ENCODE results near the gene PRPF8. TPM values are rescaled to one million over a fixed set of nuclear protein-coding genes. Genes with fewer than 3 reads are reported as not detected.

The PRPF8 gene
- total and polyA plus RNA-seq, 2 experiments from 2014 or later, result 178 to 246 TPM

DNA sequence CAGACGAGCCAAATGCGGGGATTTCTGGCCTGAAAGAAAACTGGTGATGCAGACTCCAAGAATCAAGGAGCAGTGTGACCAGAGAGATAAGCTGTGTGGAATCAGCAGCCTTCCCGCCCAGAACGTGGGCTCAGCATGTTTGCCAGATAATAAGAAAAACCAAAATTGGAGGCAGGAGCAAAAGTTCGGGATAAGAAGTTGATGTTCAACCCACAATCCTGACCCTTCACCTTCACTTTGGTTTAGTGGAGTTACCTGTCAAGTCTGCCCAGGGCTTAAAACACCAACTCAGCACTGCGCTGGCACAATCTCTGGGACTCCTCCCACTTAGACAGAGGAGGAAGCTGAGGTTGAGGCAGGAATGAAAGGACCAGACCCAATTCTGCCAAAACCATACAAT lies 59.1 kb downstream of the PRPF8 start:
- H3K36me3 ChIP-seq (ENCODE audit: insufficient read depth), result no peaks in the 10 kb centered on the region
- H3K9me3 Mint-ChIP-seq, result no peaks in the 10 kb centered on the region; the same call in 2 of the 3 replicates
- no peaks in the 10 kb centered on the region for H3K9me2 ChIP-seq (ENCODE audit: insufficient read depth)
- H3K4me3 Mint-ChIP-seq, result peak overlapping the region; percentile 20; the same call in 1 of the 3 replicates
- H3K27me3 ChIP-seq (ENCODE audit: insufficient read depth), result peaks cover 8% of the 10 kb centered on the region; the same call in 1 of the 2 replicates
- no peak overlapping the region for H2AFZ ChIP-seq
- H3K4me1 ChIP-seq (ENCODE audit: insufficient read depth), result no peaks in the 10 kb centered on the region; the same call in 1 of the 2 replicates
- no peaks in the 10 kb centered on the region for H4K20me1 ChIP-seq (replicated peaks; ENCODE audit: insufficient read depth)
- no peaks in the 10 kb centered on the region for H3K79me2 ChIP-seq (replicated peaks; ENCODE audit: insufficient read depth)
- TF ChIP-seq, protein P1, sequence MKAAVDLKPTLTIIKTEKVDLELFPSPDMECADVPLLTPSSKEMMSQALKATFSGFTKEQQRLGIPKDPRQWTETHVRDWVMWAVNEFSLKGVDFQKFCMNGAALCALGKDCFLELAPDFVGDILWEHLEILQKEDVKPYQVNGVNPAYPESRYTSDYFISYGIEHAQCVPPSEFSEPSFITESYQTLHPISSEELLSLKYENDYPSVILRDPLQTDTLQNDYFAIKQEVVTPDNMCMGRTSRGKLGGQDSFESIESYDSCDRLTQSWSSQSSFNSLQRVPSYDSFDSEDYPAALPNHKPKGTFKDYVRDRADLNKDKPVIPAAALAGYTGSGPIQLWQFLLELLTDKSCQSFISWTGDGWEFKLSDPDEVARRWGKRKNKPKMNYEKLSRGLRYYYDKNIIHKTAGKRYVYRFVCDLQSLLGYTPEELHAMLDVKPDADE (IDR thresholded peaks at IDR 0.05), result no peak
- TF ChIP-seq, protein P2, sequence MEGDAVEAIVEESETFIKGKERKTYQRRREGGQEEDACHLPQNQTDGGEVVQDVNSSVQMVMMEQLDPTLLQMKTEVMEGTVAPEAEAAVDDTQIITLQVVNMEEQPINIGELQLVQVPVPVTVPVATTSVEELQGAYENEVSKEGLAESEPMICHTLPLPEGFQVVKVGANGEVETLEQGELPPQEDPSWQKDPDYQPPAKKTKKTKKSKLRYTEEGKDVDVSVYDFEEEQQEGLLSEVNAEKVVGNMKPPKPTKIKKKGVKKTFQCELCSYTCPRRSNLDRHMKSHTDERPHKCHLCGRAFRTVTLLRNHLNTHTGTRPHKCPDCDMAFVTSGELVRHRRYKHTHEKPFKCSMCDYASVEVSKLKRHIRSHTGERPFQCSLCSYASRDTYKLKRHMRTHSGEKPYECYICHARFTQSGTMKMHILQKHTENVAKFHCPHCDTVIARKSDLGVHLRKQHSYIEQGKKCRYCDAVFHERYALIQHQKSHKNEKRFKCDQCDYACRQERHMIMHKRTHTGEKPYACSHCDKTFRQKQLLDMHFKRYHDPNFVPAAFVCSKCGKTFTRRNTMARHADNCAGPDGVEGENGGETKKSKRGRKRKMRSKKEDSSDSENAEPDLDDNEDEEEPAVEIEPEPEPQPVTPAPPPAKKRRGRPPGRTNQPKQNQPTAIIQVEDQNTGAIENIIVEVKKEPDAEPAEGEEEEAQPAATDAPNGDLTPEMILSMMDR (conservative IDR thresholded peaks at IDR 0.05; ENCODE audit: low read depth in 2 of 2), result no peak
- TF ChIP-seq, protein P3, sequence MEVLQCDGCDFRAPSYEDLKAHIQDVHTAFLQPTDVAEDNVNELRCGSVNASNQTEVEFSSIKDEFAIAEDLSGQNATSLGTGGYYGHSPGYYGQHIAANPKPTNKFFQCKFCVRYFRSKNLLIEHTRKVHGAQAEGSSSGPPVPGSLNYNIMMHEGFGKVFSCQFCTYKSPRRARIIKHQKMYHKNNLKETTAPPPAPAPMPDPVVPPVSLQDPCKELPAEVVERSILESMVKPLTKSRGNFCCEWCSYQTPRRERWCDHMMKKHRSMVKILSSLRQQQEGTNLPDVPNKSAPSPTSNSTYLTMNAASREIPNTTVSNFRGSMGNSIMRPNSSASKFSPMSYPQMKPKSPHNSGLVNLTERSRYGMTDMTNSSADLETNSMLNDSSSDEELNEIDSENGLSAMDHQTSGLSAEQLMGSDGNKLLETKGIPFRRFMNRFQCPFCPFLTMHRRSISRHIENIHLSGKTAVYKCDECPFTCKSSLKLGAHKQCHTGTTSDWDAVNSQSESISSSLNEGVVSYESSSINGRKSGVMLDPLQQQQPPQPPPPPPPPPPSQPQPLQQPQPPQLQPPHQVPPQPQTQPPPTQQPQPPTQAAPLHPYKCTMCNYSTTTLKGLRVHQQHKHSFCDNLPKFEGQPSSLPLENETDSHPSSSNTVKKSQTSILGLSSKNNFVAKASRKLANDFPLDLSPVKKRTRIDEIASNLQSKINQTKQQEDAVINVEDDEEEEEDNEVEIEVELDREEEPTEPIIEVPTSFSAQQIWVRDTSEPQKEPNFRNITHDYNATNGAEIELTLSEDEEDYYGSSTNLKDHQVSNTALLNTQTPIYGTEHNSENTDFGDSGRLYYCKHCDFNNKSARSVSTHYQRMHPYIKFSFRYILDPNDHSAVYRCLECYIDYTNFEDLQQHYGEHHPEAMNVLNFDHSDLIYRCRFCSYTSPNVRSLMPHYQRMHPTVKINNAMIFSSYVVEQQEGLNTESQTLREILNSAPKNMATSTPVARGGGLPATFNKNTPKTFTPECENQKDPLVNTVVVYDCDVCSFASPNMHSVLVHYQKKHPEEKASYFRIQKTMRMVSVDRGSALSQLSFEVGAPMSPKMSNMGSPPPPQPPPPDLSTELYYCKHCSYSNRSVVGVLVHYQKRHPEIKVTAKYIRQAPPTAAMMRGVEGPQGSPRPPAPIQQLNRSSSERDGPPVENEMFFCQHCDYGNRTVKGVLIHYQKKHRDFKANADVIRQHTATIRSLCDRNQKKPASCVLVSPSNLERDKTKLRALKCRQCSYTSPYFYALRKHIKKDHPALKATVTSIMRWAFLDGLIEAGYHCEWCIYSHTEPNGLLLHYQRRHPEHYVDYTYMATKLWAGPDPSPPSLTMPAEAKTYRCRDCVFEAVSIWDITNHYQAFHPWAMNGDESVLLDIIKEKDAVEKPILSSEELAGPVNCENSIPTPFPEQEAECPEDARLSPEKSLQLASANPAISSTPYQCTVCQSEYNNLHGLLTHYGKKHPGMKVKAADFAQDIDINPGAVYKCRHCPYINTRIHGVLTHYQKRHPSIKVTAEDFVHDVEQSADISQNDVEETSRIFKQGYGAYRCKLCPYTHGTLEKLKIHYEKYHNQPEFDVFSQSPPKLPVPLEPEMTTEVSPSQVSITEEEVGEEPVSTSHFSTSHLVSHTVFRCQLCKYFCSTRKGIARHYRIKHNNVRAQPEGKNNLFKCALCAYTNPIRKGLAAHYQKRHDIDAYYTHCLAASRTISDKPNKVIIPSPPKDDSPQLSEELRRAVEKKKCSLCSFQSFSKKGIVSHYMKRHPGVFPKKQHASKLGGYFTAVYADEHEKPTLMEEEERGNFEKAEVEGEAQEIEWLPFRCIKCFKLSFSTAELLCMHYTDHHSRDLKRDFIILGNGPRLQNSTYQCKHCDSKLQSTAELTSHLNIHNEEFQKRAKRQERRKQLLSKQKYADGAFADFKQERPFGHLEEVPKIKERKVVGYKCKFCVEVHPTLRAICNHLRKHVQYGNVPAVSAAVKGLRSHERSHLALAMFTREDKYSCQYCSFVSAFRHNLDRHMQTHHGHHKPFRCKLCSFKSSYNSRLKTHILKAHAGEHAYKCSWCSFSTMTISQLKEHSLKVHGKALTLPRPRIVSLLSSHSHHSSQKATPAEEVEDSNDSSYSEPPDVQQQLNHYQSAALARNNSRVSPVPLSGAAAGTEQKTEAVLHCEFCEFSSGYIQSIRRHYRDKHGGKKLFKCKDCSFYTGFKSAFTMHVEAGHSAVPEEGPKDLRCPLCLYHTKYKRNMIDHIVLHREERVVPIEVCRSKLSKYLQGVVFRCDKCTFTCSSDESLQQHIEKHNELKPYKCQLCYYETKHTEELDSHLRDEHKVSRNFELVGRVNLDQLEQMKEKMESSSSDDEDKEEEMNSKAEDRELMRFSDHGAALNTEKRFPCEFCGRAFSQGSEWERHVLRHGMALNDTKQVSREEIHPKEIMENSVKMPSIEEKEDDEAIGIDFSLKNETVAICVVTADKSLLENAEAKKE (CRISPR knock-in tag; IDR thresholded peaks at IDR 0.05), result no peak
- TF ChIP-seq EZH2phosphoT487 (IDR thresholded peaks at IDR 0.05; ENCODE audit: unreplicated experiment) (no peak), POLR2AphosphoS5 (IDR thresholded peaks at IDR 0.05; ENCODE audit: low read depth) (no peak), JUNB (IDR thresholded peaks at IDR 0.05; ENCODE audit: unreplicated experiment) (no peak), ZNF331 (CRISPR knock-in tag; IDR thresholded peaks at IDR 0.05; ENCODE audit: low read depth) (no peak), CREB1 (CRISPR knock-in tag; IDR thresholded peaks at IDR 0.05; ENCODE audit: low read depth) (no peak), EZH2 (IDR thresholded peaks at IDR 0.05; ENCODE audit: low read depth, unreplicated experiment) (no peak), STAT1 (IDR thresholded peaks at IDR 0.05; ENCODE audit: unreplicated experiment) (no peak), NANOG (IDR thresholded peaks at IDR 0.05; ENCODE audit: borderline replicate concordance) (no peak)
- TF ChIP-seq, protein P4, sequence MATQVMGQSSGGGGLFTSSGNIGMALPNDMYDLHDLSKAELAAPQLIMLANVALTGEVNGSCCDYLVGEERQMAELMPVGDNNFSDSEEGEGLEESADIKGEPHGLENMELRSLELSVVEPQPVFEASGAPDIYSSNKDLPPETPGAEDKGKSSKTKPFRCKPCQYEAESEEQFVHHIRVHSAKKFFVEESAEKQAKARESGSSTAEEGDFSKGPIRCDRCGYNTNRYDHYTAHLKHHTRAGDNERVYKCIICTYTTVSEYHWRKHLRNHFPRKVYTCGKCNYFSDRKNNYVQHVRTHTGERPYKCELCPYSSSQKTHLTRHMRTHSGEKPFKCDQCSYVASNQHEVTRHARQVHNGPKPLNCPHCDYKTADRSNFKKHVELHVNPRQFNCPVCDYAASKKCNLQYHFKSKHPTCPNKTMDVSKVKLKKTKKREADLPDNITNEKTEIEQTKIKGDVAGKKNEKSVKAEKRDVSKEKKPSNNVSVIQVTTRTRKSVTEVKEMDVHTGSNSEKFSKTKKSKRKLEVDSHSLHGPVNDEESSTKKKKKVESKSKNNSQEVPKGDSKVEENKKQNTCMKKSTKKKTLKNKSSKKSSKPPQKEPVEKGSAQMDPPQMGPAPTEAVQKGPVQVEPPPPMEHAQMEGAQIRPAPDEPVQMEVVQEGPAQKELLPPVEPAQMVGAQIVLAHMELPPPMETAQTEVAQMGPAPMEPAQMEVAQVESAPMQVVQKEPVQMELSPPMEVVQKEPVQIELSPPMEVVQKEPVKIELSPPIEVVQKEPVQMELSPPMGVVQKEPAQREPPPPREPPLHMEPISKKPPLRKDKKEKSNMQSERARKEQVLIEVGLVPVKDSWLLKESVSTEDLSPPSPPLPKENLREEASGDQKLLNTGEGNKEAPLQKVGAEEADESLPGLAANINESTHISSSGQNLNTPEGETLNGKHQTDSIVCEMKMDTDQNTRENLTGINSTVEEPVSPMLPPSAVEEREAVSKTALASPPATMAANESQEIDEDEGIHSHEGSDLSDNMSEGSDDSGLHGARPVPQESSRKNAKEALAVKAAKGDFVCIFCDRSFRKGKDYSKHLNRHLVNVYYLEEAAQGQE (IDR thresholded peaks at IDR 0.05; ENCODE audit: unreplicated experiment), result no peak
- H3K4me2 ChIP-seq, result no peak overlapping the region
- peaks cover 14% of the 10 kb centered on the region for H3K27me3 Mint-ChIP-seq (ENCODE audit: insufficient read depth, low read depth, poor library complexity)
- no peaks in the 10 kb centered on the region; the same call in 2 of the 3 replicates for H3K36me3 Mint-ChIP-seq (ENCODE audit: low read depth)
- H3K4me1 Mint-ChIP-seq, result peaks cover 30% of the 10 kb centered on the region
- ATAC-seq (no peak), DNase-seq (ENCODE audit: low spot score) (no peak)
- no peak overlapping the region for H3K27ac Mint-ChIP-seq
- no peak overlapping the region for H3K27ac ChIP-seq (ENCODE audit: low read depth)
- no peak overlapping the region for H3K4me3 ChIP-seq
- 0 out of 2 replicates have a peak, but pooled peaks cover 11% of the 10 kb centered on the region for H3F3A ChIP-seq (replicated peaks; ENCODE audit: low read depth)
